ENCODE data around the gene ZER1.

The ZER1 gene

GRCh38 chr9:128712451-128713410, 59.0 kb downstream of the ZER1 start:
- Histone ChIP-seq H3K9me2 (replicated peaks; ENCODE audit: insufficient read depth, low read length) (no peaks in the 10 kb centered on the region), H3K27me3 (replicated peaks; ENCODE audit: insufficient read depth, low read length) (no peaks in the 10 kb centered on the region; the same call in 1 of the 2 replicates), H3K36me3 (replicated peaks; ENCODE audit: insufficient read depth, low read length) (no peaks in the 10 kb centered on the region), H3K4me2 (ENCODE audit: low read depth, low read length) (no peak overlapping the region), H3K9me3 (replicated peaks; ENCODE audit: insufficient read depth, low read length) (no peaks in the 10 kb centered on the region), H4K20me1 (ENCODE audit: insufficient read depth, low read length) (no peaks in the 10 kb centered on the region), H3K4me1 (ENCODE audit: low read length) (no peaks in the 10 kb centered on the region), H3F3A (ENCODE audit: insufficient read depth, low read length) (no peaks in the 10 kb centered on the region), H3K4me3 (ENCODE audit: low read length) (no peak overlapping the region), H3K27ac (ENCODE audit: low read length) (no peak overlapping the region), H3K9ac (ENCODE audit: low read length) (no peak overlapping the region), H2AFZ (ENCODE audit: low read length) (no peak overlapping the region), H3K79me2 (ENCODE audit: low read length) (no peaks in the 10 kb centered on the region)
- DNase-seq, result no peak
- TF ChIP-seq, protein P1, sequence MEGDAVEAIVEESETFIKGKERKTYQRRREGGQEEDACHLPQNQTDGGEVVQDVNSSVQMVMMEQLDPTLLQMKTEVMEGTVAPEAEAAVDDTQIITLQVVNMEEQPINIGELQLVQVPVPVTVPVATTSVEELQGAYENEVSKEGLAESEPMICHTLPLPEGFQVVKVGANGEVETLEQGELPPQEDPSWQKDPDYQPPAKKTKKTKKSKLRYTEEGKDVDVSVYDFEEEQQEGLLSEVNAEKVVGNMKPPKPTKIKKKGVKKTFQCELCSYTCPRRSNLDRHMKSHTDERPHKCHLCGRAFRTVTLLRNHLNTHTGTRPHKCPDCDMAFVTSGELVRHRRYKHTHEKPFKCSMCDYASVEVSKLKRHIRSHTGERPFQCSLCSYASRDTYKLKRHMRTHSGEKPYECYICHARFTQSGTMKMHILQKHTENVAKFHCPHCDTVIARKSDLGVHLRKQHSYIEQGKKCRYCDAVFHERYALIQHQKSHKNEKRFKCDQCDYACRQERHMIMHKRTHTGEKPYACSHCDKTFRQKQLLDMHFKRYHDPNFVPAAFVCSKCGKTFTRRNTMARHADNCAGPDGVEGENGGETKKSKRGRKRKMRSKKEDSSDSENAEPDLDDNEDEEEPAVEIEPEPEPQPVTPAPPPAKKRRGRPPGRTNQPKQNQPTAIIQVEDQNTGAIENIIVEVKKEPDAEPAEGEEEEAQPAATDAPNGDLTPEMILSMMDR (IDR thresholded peaks at IDR 0.05; ENCODE audit: low read length), result no peak
- TF ChIP-seq EZH2 (optimal IDR thresholded peaks at IDR 0.05; ENCODE audit: low read depth, low read length) (no peak), EZH2phosphoT487 (IDR thresholded peaks at IDR 0.05; ENCODE audit: low read length) (no peak)

- no peaks in the 10 kb centered on the region for H3K27me3 ChIP-seq (replicated peaks; ENCODE audit: insufficient read depth, low read length)
- no peaks in the 10 kb centered on the region for H3F3A ChIP-seq (ENCODE audit: insufficient read depth, low read length)
- no peak overlapping the region for H3K4me2 ChIP-seq (ENCODE audit: low read depth, low read length)
- H3K4me1 ChIP-seq (ENCODE audit: low read length), result no peaks in the 10 kb centered on the region
- no peaks in the 10 kb centered on the region for H3K9me2 ChIP-seq (replicated peaks; ENCODE audit: insufficient read depth, low read length)
- H2AFZ ChIP-seq (ENCODE audit: low read length), result no peak overlapping the region
- no peaks in the 10 kb centered on the region for H3K79me2 ChIP-seq (ENCODE audit: low read length)
- H3K27ac ChIP-seq (ENCODE audit: low read length), result no peak overlapping the region
- no peaks in the 10 kb centered on the region for H3K36me3 ChIP-seq (replicated peaks; ENCODE audit: insufficient read depth, low read length)
- no peak overlapping the region for H3K4me3 ChIP-seq (ENCODE audit: low read length)
- H4K20me1 ChIP-seq (ENCODE audit: insufficient read depth, low read length), result no peaks in the 10 kb centered on the region
- no peak overlapping the region for H3K9ac ChIP-seq (ENCODE audit: low read length)
- DNase-seq, result no peak
- no peaks in the 10 kb centered on the region for H3K9me3 ChIP-seq (replicated peaks; ENCODE audit: insufficient read depth, low read length)
- TF ChIP-seq EZH2 (optimal IDR thresholded peaks at IDR 0.05; ENCODE audit: low read depth, low read length) (no peak), EZH2phosphoT487 (IDR thresholded peaks at IDR 0.05; ENCODE audit: low read length) (no peak)
- TF ChIP-seq, protein P1 (IDR thresholded peaks at IDR 0.05; ENCODE audit: low read length), result no peak
Measured at GRCh38 chr9:128707446-128707845, 64.3 kb downstream of the ZER1 start.

GRCh38 chr9:128706671-128707381, 64.9 kb downstream of the ZER1 start:
- TF ChIP-seq EZH2 (optimal IDR thresholded peaks at IDR 0.05; ENCODE audit: low read depth, low read length) (no peak), EZH2phosphoT487 (IDR thresholded peaks at IDR 0.05; ENCODE audit: low read length) (no peak)
- TF ChIP-seq, protein P1 (IDR thresholded peaks at IDR 0.05; ENCODE audit: low read length), result no peak
- no peak overlapping the region for H3K27ac ChIP-seq (ENCODE audit: low read length)
- no peaks in the 10 kb centered on the region for H3K79me2 ChIP-seq (ENCODE audit: low read length)
- no peaks in the 10 kb centered on the region for H3K9me2 ChIP-seq (replicated peaks; ENCODE audit: insufficient read depth, low read length)
- H3K9ac ChIP-seq (ENCODE audit: low read length), result no peak overlapping the region
- no peak overlapping the region for H3K4me2 ChIP-seq (ENCODE audit: low read depth, low read length)
- no peaks in the 10 kb centered on the region for H3K36me3 ChIP-seq (replicated peaks; ENCODE audit: insufficient read depth, low read length)
- no peaks in the 10 kb centered on the region for H3F3A ChIP-seq (ENCODE audit: insufficient read depth, low read length)
- H3K9me3 ChIP-seq (replicated peaks; ENCODE audit: insufficient read depth, low read length), result no peaks in the 10 kb centered on the region
- no peaks in the 10 kb centered on the region for H3K4me1 ChIP-seq (ENCODE audit: low read length)
- H2AFZ ChIP-seq (ENCODE audit: low read length), result no peak overlapping the region
- no peak for DNase-seq
- no peaks in the 10 kb centered on the region for H4K20me1 ChIP-seq (ENCODE audit: insufficient read depth, low read length)
- no peak overlapping the region for H3K4me3 ChIP-seq (ENCODE audit: low read length)
- no peaks in the 10 kb centered on the region for H3K27me3 ChIP-seq (replicated peaks; ENCODE audit: insufficient read depth, low read length)
